ENCODE results near the gene PTPRT.

Gene PTPRT

DNA sequence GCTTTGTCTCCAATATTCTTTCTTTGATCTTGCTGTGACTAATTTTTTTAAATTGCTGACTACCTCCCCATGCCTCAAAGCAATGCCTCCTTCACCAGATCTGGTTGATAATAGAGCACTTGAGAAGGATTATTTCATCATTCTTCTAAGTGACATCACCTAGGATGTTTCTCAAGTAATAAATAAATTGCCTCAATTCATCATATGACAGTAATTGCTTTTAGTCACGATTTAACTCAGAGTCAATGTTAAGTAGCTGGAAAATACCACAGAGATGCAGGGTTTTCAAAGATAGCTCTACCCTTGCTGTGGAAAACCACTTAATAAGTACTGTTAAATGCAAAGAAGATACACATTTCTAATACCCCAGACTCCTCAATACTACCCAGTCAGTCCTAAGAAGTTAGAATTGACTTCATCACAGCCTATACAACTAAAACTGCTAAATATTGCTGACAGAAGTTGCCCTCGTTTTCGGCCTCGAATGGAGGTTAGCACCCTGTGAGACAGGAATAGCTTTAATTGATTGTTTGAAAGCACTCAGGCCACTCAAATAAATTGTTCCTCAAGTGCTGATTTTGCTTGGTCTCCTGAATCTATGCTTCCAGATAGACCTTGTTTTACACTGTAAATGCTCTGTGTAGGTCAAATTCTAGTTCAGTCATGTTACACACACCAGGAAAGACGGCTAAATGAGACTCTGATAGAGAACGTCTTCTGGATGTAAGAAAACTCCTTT, 931.0 kb downstream of the PTPRT start:
- TF ChIP-seq SP7 (tag by site-specific recombination; IDR thresholded peaks at IDR 0.05) = peak; percentile 21; the same call in 1 of the 2 replicates
- peak; percentile 42; the same call in 1 of the 2 replicates for TF ChIP-seq TCF7L2 (IDR thresholded peaks at IDR 0.05; ENCODE audit: borderline replicate concordance, low read depth, low read length)
- no peak for TF ChIP-seq ZNF169 (tag by site-specific recombination; IDR thresholded peaks at IDR 0.05)
- TF ChIP-seq ZBTB21 (tag by site-specific recombination; IDR thresholded peaks at IDR 0.05) = peak; percentile 55; the same call in 1 of the 2 replicates
- TF ChIP-seq ZNF2 (tag by site-specific recombination; IDR thresholded peaks at IDR 0.05) = no peak
- H3K27ac ChIP-seq (ENCODE audit: extremely low read depth, low read depth, low read length) = no peak overlapping the region
- ChIA-PET CTCF (no interaction called here), POLR2A (no interaction called here)
- H3K4me3 ChIP-seq (ENCODE audit: low read depth, low read length) = no peak overlapping the region
- H3K9me3 ChIP-seq (ENCODE audit: control insufficient read depth, insufficient read depth, low read depth, low read length) = no peaks in the 10 kb centered on the region
- no peaks in the 10 kb centered on the region for H3K36me3 ChIP-seq (ENCODE audit: control insufficient read depth in 2 of 2, insufficient read depth in 1 of 2, low read length in 2 of 2)
- H3K4me1 ChIP-seq (ENCODE audit: control insufficient read depth, insufficient read depth, low read length) = no peaks in the 10 kb centered on the region

DNA sequence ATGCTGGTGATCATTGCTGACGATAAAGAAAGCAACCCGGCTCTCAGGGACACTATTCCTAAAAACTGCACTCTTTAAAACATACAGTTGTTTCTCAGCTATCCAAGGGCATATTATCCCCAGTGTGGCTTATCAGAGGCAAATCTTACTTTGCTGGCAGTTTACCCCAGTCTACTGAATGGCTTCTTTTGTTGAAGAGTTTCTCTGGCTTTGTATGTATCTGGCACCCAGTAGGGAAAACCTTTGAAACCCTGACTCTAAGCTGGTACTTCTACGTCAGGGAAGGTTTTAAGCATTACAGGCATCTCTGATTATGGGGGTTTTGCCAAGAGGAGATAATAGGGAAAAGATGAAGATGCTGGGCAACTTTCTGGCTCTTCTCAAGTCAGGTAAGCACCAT, 933.9 kb downstream of the PTPRT start:
- Histone ChIP-seq H3K4me1 (ENCODE audit: control insufficient read depth, insufficient read depth, low read length) (no peaks in the 10 kb centered on the region), H3K36me3 (ENCODE audit: control insufficient read depth in 2 of 2, insufficient read depth in 1 of 2, low read length in 2 of 2) (no peaks in the 10 kb centered on the region), H3K9me3 (ENCODE audit: control insufficient read depth, insufficient read depth, low read depth, low read length) (no peaks in the 10 kb centered on the region), H3K27ac (ENCODE audit: extremely low read depth, low read depth, low read length) (no peak overlapping the region), H3K4me3 (ENCODE audit: low read depth, low read length) (no peak overlapping the region)
- ChIA-PET CTCF (no interaction called here), POLR2A (no interaction called here)
- no peak for TF ChIP-seq MEIS1 (CRISPR knock-in tag; IDR thresholded peaks at IDR 0.05; ENCODE audit: borderline replicate concordance)
- no peak for TF ChIP-seq KLF16 (tag by site-specific recombination; IDR thresholded peaks at IDR 0.05)
- no peak for TF ChIP-seq TCF7L2 (IDR thresholded peaks at IDR 0.05; ENCODE audit: borderline replicate concordance, low read depth, low read length)
- TF ChIP-seq ZBTB21 (tag by site-specific recombination; IDR thresholded peaks at IDR 0.05) = no peak
- TF ChIP-seq ZSCAN23 (tag by site-specific recombination; IDR thresholded peaks at IDR 0.05) = no peak

- H3K36me3 ChIP-seq (ENCODE audit: control insufficient read depth in 2 of 2, insufficient read depth in 1 of 2, low read length in 2 of 2) = no peaks in the 10 kb centered on the region
- H3K27ac ChIP-seq (ENCODE audit: extremely low read depth, low read depth, low read length) = no peak overlapping the region
- ChIA-PET CTCF (no interaction called here), POLR2A (no interaction called here)
- H3K4me3 ChIP-seq (ENCODE audit: low read depth, low read length) = no peak overlapping the region
- TF ChIP-seq ATF2 (tag by site-specific recombination; IDR thresholded peaks at IDR 0.05; ENCODE audit: low read depth) (peak; percentile 43; the same call in 1 of the 2 replicates), ZNF311 (tag by site-specific recombination; IDR thresholded peaks at IDR 0.05; ENCODE audit: borderline replicate concordance) (no peak)
- H3K4me1 ChIP-seq (ENCODE audit: control insufficient read depth, insufficient read depth, low read length) = no peaks in the 10 kb centered on the region
- no peaks in the 10 kb centered on the region for H3K9me3 ChIP-seq (ENCODE audit: control insufficient read depth, insufficient read depth, low read depth, low read length)
Measured at GRCh38 chr20:42254673-42255072, 935.0 kb downstream of the PTPRT start.

DNA sequence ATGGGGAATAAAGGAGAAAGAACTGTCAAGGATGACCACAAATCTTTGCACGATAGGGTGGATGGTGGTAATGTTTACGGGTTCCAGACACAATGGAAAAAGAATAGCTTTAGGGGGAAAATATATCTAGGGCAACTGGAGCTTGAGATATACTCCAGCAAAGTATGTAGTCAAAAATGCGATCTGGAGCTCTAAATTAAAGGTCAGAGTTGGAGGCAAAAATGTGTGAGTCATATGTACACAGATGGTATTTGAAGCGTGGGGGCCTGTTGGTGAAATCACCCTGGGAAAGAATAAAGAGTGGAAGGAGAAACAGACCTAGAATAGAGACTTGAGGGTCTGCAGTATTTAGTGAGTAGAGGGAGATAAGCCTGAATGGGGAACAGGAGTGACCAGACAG, 937.6 kb downstream of the PTPRT start:
- no peak overlapping the region for H3K4me3 ChIP-seq (ENCODE audit: low read depth, low read length)
- no peaks in the 10 kb centered on the region for H3K9me3 ChIP-seq (ENCODE audit: control insufficient read depth, insufficient read depth, low read depth, low read length)
- ChIA-PET POLR2A (interaction anchor here (0.5 kb wide), 1 partner anchor 1688 kb away, joined by 7 read pairs; no protein-coding TSS in a partner anchor), CTCF (interaction anchor here (0.6 kb wide), 1 partner anchor 416 kb away, joined by 5 read pairs; no protein-coding TSS in a partner anchor)
- no peak overlapping the region for H3K27ac ChIP-seq (ENCODE audit: extremely low read depth, low read depth, low read length)
- H3K36me3 ChIP-seq (ENCODE audit: control insufficient read depth in 2 of 2, insufficient read depth in 1 of 2, low read length in 2 of 2) = no peaks in the 10 kb centered on the region
- no peaks in the 10 kb centered on the region for H3K4me1 ChIP-seq (ENCODE audit: control insufficient read depth, insufficient read depth, low read length)
- no peak for TF ChIP-seq ZNF777 (tag by site-specific recombination; IDR thresholded peaks at IDR 0.05; ENCODE audit: borderline replicate concordance)
- TF ChIP-seq SALL2 (tag by site-specific recombination; IDR thresholded peaks at IDR 0.05; ENCODE audit: borderline replicate concordance) = no peak
- no peak for TF ChIP-seq PRDM6 (tag by site-specific recombination; IDR thresholded peaks at IDR 0.05)
- no peak for TF ChIP-seq ZNF530 (tag by site-specific recombination; IDR thresholded peaks at IDR 0.05; ENCODE audit: low read depth)
- no peak for TF ChIP-seq ZNF239 (tag by site-specific recombination; IDR thresholded peaks at IDR 0.05)
- TF ChIP-seq, protein P1, sequence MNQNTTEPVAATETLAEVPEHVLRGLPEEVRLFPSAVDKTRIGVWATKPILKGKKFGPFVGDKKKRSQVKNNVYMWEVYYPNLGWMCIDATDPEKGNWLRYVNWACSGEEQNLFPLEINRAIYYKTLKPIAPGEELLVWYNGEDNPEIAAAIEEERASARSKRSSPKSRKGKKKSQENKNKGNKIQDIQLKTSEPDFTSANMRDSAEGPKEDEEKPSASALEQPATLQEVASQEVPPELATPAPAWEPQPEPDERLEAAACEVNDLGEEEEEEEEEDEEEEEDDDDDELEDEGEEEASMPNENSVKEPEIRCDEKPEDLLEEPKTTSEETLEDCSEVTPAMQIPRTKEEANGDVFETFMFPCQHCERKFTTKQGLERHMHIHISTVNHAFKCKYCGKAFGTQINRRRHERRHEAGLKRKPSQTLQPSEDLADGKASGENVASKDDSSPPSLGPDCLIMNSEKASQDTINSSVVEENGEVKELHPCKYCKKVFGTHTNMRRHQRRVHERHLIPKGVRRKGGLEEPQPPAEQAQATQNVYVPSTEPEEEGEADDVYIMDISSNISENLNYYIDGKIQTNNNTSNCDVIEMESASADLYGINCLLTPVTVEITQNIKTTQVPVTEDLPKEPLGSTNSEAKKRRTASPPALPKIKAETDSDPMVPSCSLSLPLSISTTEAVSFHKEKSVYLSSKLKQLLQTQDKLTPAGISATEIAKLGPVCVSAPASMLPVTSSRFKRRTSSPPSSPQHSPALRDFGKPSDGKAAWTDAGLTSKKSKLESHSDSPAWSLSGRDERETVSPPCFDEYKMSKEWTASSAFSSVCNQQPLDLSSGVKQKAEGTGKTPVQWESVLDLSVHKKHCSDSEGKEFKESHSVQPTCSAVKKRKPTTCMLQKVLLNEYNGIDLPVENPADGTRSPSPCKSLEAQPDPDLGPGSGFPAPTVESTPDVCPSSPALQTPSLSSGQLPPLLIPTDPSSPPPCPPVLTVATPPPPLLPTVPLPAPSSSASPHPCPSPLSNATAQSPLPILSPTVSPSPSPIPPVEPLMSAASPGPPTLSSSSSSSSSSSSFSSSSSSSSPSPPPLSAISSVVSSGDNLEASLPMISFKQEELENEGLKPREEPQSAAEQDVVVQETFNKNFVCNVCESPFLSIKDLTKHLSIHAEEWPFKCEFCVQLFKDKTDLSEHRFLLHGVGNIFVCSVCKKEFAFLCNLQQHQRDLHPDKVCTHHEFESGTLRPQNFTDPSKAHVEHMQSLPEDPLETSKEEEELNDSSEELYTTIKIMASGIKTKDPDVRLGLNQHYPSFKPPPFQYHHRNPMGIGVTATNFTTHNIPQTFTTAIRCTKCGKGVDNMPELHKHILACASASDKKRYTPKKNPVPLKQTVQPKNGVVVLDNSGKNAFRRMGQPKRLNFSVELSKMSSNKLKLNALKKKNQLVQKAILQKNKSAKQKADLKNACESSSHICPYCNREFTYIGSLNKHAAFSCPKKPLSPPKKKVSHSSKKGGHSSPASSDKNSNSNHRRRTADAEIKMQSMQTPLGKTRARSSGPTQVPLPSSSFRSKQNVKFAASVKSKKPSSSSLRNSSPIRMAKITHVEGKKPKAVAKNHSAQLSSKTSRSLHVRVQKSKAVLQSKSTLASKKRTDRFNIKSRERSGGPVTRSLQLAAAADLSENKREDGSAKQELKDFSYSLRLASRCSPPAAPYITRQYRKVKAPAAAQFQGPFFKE (tag by site-specific recombination; IDR thresholded peaks at IDR 0.05; ENCODE audit: borderline replicate concordance) = no peak
